CD8-positive, alpha-beta memory T cell (primary cell): ENCODE data around the gene PCDH9. TPM values are rescaled to one million over a fixed set of nuclear protein-coding genes. Genes with fewer than 3 reads are reported as not detected.

Source experiments
- CTCF ChIA-PET: fragments of 350-600 bp; sonication (Branson Sonifier 250); formaldehyde crosslinking; loops from one replicate; lab custom pipeline; 2021; ENCODE audit warnings: antibody characterized with exemption; lab: Charles Lee
- POLR2A ChIA-PET: fragments of 350-600 bp; sonication (Branson Sonifier 250); formaldehyde crosslinking; loops from one replicate; lab custom pipeline; 2021; ENCODE audit warnings: antibody characterized with exemption; lab: Charles Lee
- DNase-seq, 5 donors: peaks; one replicate each; pipeline versions ENCODE4 v3.0.0 to v3.0.0-alpha.2; 2020 to 2022; ENCODE audit warnings: mixed read lengths in 1 of 5
- H3K27ac ChIP-seq: one replicate; pipeline ENCODE4 v1.7.0; 2013; ENCODE audit warnings: low read depth, mild to moderate bottlenecking, low read length, moderate library complexity
- H3K27me3 ChIP-seq: 2 replicates; pipeline ENCODE4 v1.7.0; 2013; ENCODE audit warnings: low read length, mild to moderate bottlenecking; ENCODE audit not compliant: insufficient read depth, poor library complexity, severe bottlenecking
- H3K36me3 ChIP-seq: 2 replicates; pipeline ENCODE4 v1.7.0; 2013; ENCODE audit warnings: mild to moderate bottlenecking, low read length, moderate library complexity; ENCODE audit not compliant: insufficient read depth
- H3K4me1 ChIP-seq: 2 replicates; pipeline ENCODE4 v1.7.0; 2013; ENCODE audit warnings: mild to moderate bottlenecking, low read length, moderate library complexity; ENCODE audit not compliant: insufficient read depth
- H3K4me3 ChIP-seq: 2 replicates; pipeline ENCODE4 v1.7.0; 2013; ENCODE audit warnings: mild to moderate bottlenecking, low read length
- H3K9me3 ChIP-seq: 2 replicates; pipeline ENCODE4 v1.7.0; 2013; ENCODE audit warnings: mild to moderate bottlenecking, low read length
- H3K27ac Mint-ChIP-seq, 8 donors: one replicate each; pipeline ENCODE4 v1.8.0; 2020 to 2021; ENCODE audit warnings: mixed read lengths in 8 of 8, mild to moderate bottlenecking in 6 of 8, inconsistent platforms in 3 of 8, moderate library complexity in 3 of 8
- H3K27me3 Mint-ChIP-seq, 2 donors: one replicate each; pipeline ENCODE4 v1.8.0; 2020 to 2021; ENCODE audit warnings: mixed read lengths in 2 of 2, mild to moderate bottlenecking in 1 of 2, moderate library complexity in 1 of 2
- H3K36me3 Mint-ChIP-seq, 3 donors: one replicate each; pipeline ENCODE4 v1.8.0; 2020 to 2021; ENCODE audit warnings: mixed read lengths in 3 of 3, inconsistent platforms in 1 of 3, mild to moderate bottlenecking in 1 of 3
- H3K4me1 Mint-ChIP-seq, 3 donors: one replicate each; pipeline ENCODE4 v1.8.0; 2020 to 2021; ENCODE audit warnings: mixed read lengths in 3 of 3, inconsistent platforms in 1 of 3, mild to moderate bottlenecking in 1 of 3
- H3K4me3 Mint-ChIP-seq, 7 donors: one replicate each; pipeline ENCODE4 v1.8.0; 2020 to 2021; ENCODE audit warnings: mixed read lengths in 7 of 7, mild to moderate bottlenecking in 6 of 7, moderate library complexity in 4 of 7, inconsistent platforms in 2 of 7
- H3K9me3 Mint-ChIP-seq, 5 donors: one replicate each; pipeline ENCODE4 v1.8.0; 2020 to 2022; ENCODE audit warnings: mixed read lengths in 5 of 5, mild to moderate bottlenecking in 3 of 5, moderate library complexity in 2 of 5, inconsistent platforms in 1 of 5
- polyA plus RNA-seq: library from polyadenylated mRNA; unstranded; fragments of 300-500 nt; fragmentation: Illumina TruSeq; gene quantifications from one replicate; pipeline ENCODE4 v1.2.3, GENCODE V29; 2021
- total RNA-seq, 2 experiments: library from RNA; stranded (reverse); gene quantifications; one replicate each; pipeline ENCODE4 v1.2.3, GENCODE V29; 2021

The PCDH9 gene
- total and polyA plus RNA-seq, 3 experiments from 2014 or later: 0.09 to 0.21 (median 0.16) TPM

GRCh38 chr13:66425741-66426140 lies 804.4 kb downstream of the PCDH9 start:
- no peak for DNase-seq
- H3K27me3 ChIP-seq: no peaks in the 10 kb centered on the region
- no peaks in the 10 kb centered on the region for H3K4me1 ChIP-seq
- H3K27ac ChIP-seq: no peak overlapping the region
- no peak overlapping the region for H3K4me3 Mint-ChIP-seq
- no peak overlapping the region for H3K4me3 ChIP-seq
- H3K36me3 Mint-ChIP-seq: no peaks in the 10 kb centered on the region
- peaks cover 3 to 34% (median 21%) of the 10 kb centered on the region in 5 donors for H3K9me3 Mint-ChIP-seq
- POLR2A ChIA-PET: no interaction called here
- no peaks in the 10 kb centered on the region for H3K36me3 ChIP-seq
- no peak overlapping the region for H3K27ac Mint-ChIP-seq
- H3K27me3 Mint-ChIP-seq: peaks cover 0 to 4% of the 10 kb centered on the region in 2 donors
- H3K4me1 Mint-ChIP-seq: no peaks in the 10 kb centered on the region
- CTCF ChIA-PET: no interaction called here
- no peaks in the 10 kb centered on the region for H3K9me3 ChIP-seq

GRCh38 chr13:66424422-66424821 lies 805.7 kb downstream of the PCDH9 start:
- Histone ChIP-seq H3K36me3 (no peaks in the 10 kb centered on the region), H3K27ac (no peak overlapping the region), H3K27me3 (no peaks in the 10 kb centered on the region), H3K4me1 (no peaks in the 10 kb centered on the region), H3K9me3 (no peaks in the 10 kb centered on the region), H3K4me3 (no peak overlapping the region)
- Mint-ChIP-seq H3K27ac (no peak overlapping the region), H3K36me3 (no peaks in the 10 kb centered on the region), H3K4me3 (no peak overlapping the region), H3K9me3 (peaks cover 3 to 32% (median 26%) of the 10 kb centered on the region in 5 donors), H3K4me1 (no peaks in the 10 kb centered on the region), H3K27me3 (peaks cover 0 to 2% of the 10 kb centered on the region in 2 donors)
- no peak for DNase-seq
- ChIA-PET CTCF (no interaction called here), POLR2A (no interaction called here)

- H3K27ac ChIP-seq: no peak overlapping the region
Measured at GRCh38 chr13:66415444-66415843, 814.7 kb downstream of the PCDH9 start.

GRCh38 chr13:66414066-66414800 lies 815.9 kb downstream of the PCDH9 start:
- H3K9me3 Mint-ChIP-seq: peaks cover 7 to 31% (median 12%) of the 10 kb centered on the region in 5 donors
- H3K27me3 Mint-ChIP-seq: no peaks in the 10 kb centered on the region
- Histone ChIP-seq H3K27me3 (no peaks in the 10 kb centered on the region), H3K36me3 (no peaks in the 10 kb centered on the region), H3K4me1 (no peaks in the 10 kb centered on the region), H3K9me3 (no peaks in the 10 kb centered on the region), H3K27ac (no peak overlapping the region), H3K4me3 (no peak overlapping the region)
- CTCF ChIA-PET: no interaction called here
- H3K36me3 Mint-ChIP-seq: no peaks in the 10 kb centered on the region
- no peak for DNase-seq
- H3K4me3 Mint-ChIP-seq: no peak overlapping the region
- no peaks in the 10 kb centered on the region for H3K4me1 Mint-ChIP-seq
- no peak overlapping the region for H3K27ac Mint-ChIP-seq
- POLR2A ChIA-PET: no interaction called here

More at GRCh38 chr13:66415444-66415843, 814.7 kb downstream of the PCDH9 start:
- no peaks in the 10 kb centered on the region for H3K4me1 ChIP-seq
- H3K27me3 ChIP-seq: no peaks in the 10 kb centered on the region
- no peaks in the 10 kb centered on the region for H3K36me3 Mint-ChIP-seq
- H3K4me1 Mint-ChIP-seq: no peaks in the 10 kb centered on the region
- no peak overlapping the region for H3K4me3 Mint-ChIP-seq
- no peaks in the 10 kb centered on the region for H3K9me3 ChIP-seq
- peaks cover 9 to 31% (median 12%) of the 10 kb centered on the region in 5 donors for H3K9me3 Mint-ChIP-seq
- CTCF ChIA-PET: no interaction called here
- H3K36me3 ChIP-seq: no peaks in the 10 kb centered on the region
- no peaks in the 10 kb centered on the region for H3K27me3 Mint-ChIP-seq
- no peak overlapping the region for H3K27ac Mint-ChIP-seq
- DNase-seq: no peak
- no peak overlapping the region for H3K4me3 ChIP-seq
- POLR2A ChIA-PET: no interaction called here

GRCh38 chr13:66410314-66410713 lies 819.8 kb downstream of the PCDH9 start:
- H3K9me3 Mint-ChIP-seq: peaks cover 3 to 33% (median 5%) of the 10 kb centered on the region in 5 donors
- H3K27ac Mint-ChIP-seq: no peak overlapping the region
- Histone ChIP-seq H3K27me3 (no peaks in the 10 kb centered on the region), H3K9me3 (no peaks in the 10 kb centered on the region), H3K36me3 (no peaks in the 10 kb centered on the region), H3K27ac (no peak overlapping the region), H3K4me3 (no peak overlapping the region), H3K4me1 (no peaks in the 10 kb centered on the region)
- ChIA-PET POLR2A (no interaction called here), CTCF (no interaction called here)
- no peak overlapping the region for H3K4me3 Mint-ChIP-seq
- no peaks in the 10 kb centered on the region for H3K36me3 Mint-ChIP-seq
- H3K4me1 Mint-ChIP-seq: no peaks in the 10 kb centered on the region
- no peaks in the 10 kb centered on the region for H3K27me3 Mint-ChIP-seq
- DNase-seq: no peak

GRCh38 chr13:66409542-66409941 lies 820.6 kb downstream of the PCDH9 start:
- no peaks in the 10 kb centered on the region for H3K36me3 Mint-ChIP-seq
- no peaks in the 10 kb centered on the region for H3K27me3 Mint-ChIP-seq
- ChIA-PET POLR2A (no interaction called here), CTCF (no interaction called here)
- no peak for DNase-seq
- Histone ChIP-seq H3K27me3 (no peaks in the 10 kb centered on the region), H3K36me3 (no peaks in the 10 kb centered on the region), H3K4me3 (no peak overlapping the region), H3K9me3 (no peaks in the 10 kb centered on the region), H3K27ac (no peak overlapping the region), H3K4me1 (no peaks in the 10 kb centered on the region)
- H3K27ac Mint-ChIP-seq: peak overlapping the region in 1 of 8 donors; percentile 10
- H3K9me3 Mint-ChIP-seq: peaks cover 3 to 26% (median 5%) of the 10 kb centered on the region in 5 donors
- H3K4me1 Mint-ChIP-seq: no peaks in the 10 kb centered on the region
- no peak overlapping the region for H3K4me3 Mint-ChIP-seq

GRCh38 chr13:66407128-66407527 lies 823.0 kb downstream of the PCDH9 start:
- Histone ChIP-seq H3K27ac (no peak overlapping the region), H3K4me3 (no peak overlapping the region), H3K36me3 (no peaks in the 10 kb centered on the region), H3K27me3 (no peaks in the 10 kb centered on the region), H3K4me1 (no peaks in the 10 kb centered on the region), H3K9me3 (no peaks in the 10 kb centered on the region)
- H3K4me1 Mint-ChIP-seq: no peaks in the 10 kb centered on the region
- no peak overlapping the region for H3K27ac Mint-ChIP-seq
- H3K27me3 Mint-ChIP-seq: no peaks in the 10 kb centered on the region
- DNase-seq: no peak
- no peaks in the 10 kb centered on the region for H3K36me3 Mint-ChIP-seq
- ChIA-PET POLR2A (no interaction called here), CTCF (no interaction called here)
- H3K4me3 Mint-ChIP-seq: no peak overlapping the region
- H3K9me3 Mint-ChIP-seq: peaks cover 3 to 28% (median 5%) of the 10 kb centered on the region in 5 donors

GRCh38 chr13:66405908-66406802 lies 824.0 kb downstream of the PCDH9 start:
- H3K27ac Mint-ChIP-seq: no peak overlapping the region
- no peak for DNase-seq
- no peaks in the 10 kb centered on the region for H3K36me3 Mint-ChIP-seq
- H3K4me3 Mint-ChIP-seq: no peak overlapping the region
- POLR2A ChIA-PET: no interaction called here
- H3K27ac ChIP-seq: no peak overlapping the region
- H3K4me3 ChIP-seq: no peak overlapping the region
- CTCF ChIA-PET: no interaction called here
- H3K27me3 ChIP-seq: no peaks in the 10 kb centered on the region
- H3K4me1 Mint-ChIP-seq: no peaks in the 10 kb centered on the region
- H3K36me3 ChIP-seq: no peaks in the 10 kb centered on the region
- no peaks in the 10 kb centered on the region for H3K4me1 ChIP-seq
- H3K9me3 ChIP-seq: no peaks in the 10 kb centered on the region
- H3K9me3 Mint-ChIP-seq: peaks cover 2 to 21% (median 7%) of the 10 kb centered on the region in 5 donors
- H3K27me3 Mint-ChIP-seq: peaks cover 0 to 2% of the 10 kb centered on the region in 2 donors
